OCI-LY1 (cell line): ENCODE measurements around the gene GABRA5.

Experiments
- H2AFZ ChIP-seq: fragments of 200-600 bp; sonication (generic), shearing (Covaris generic); 2 replicates; pipeline ENCODE4 v1.6.0; 2014; ENCODE audit warnings: antibody characterized with exemption, mild to moderate bottlenecking, low read length
- H3F3A ChIP-seq: fragments of 200-600 bp; sonication (generic), shearing (Covaris generic); 2 replicates; pipeline ENCODE4 v1.6.0; 2014; ENCODE audit warnings: mild to moderate bottlenecking, antibody characterized with exemption, low read length, moderate library complexity; ENCODE audit not compliant: insufficient read depth
- H3K27ac ChIP-seq: fragments of 200-600 bp; sonication (generic); 2 replicates; pipeline ENCODE4 v1.5.1; 2014; ENCODE audit warnings: low read length, mixed run types, mild to moderate bottlenecking, low read depth; ENCODE audit not compliant: poor library complexity, severe bottlenecking
- H3K27me3 ChIP-seq: fragments of 200-600 bp; sonication (generic); 2 replicates; pipeline ENCODE4 v1.6.0; 2014; ENCODE audit warnings: antibody characterized with exemption, mild to moderate bottlenecking, low read length, moderate library complexity; ENCODE audit not compliant: insufficient read depth
- H3K36me3 ChIP-seq: fragments of 200-600 bp; sonication (generic); 2 replicates; pipeline ENCODE4 v1.6.1; 2014; ENCODE audit warnings: mild to moderate bottlenecking, antibody characterized with exemption, low read length, moderate library complexity, mixed read lengths; ENCODE audit not compliant: insufficient read depth
- H3K4me1 ChIP-seq: fragments of 200-600 bp; sonication (generic); 2 replicates; pipeline ENCODE4 v1.5.1; 2014; ENCODE audit warnings: mild to moderate bottlenecking, low read length, moderate library complexity; ENCODE audit not compliant: insufficient read depth, severe bottlenecking
- H3K4me2 ChIP-seq: fragments of 200-600 bp; sonication (generic), shearing (Covaris generic); 2 replicates; pipeline ENCODE4 v1.6.1; 2014; ENCODE audit warnings: low read length
- H3K4me3 ChIP-seq: fragments of 200-600 bp; sonication (generic); 2 replicates; pipeline ENCODE4 v1.5.1; 2014; ENCODE audit warnings: low read length, low read depth, mild to moderate bottlenecking, mixed read lengths; ENCODE audit not compliant: poor library complexity, severe bottlenecking
- H3K79me2 ChIP-seq: fragments of 200-600 bp; shearing (Covaris generic); 2 replicates; pipeline ENCODE4 v1.6.1; 2016; ENCODE audit warnings: mixed run types, low read length, mixed read lengths; ENCODE audit not compliant: insufficient read depth
- H3K9ac ChIP-seq: fragments of 200-600 bp; sonication (generic), shearing (Covaris generic); 2 replicates; pipeline ENCODE4 v1.6.1; 2014; ENCODE audit warnings: mild to moderate bottlenecking, low read length, mixed read lengths
- H3K9me2 ChIP-seq: fragments of 200-600 bp; sonication (generic), shearing (Covaris generic); 2 replicates; pipeline ENCODE4 v1.6.1; 2014; ENCODE audit warnings: low read depth, mild to moderate bottlenecking, low read length, mixed read lengths
- H3K9me3 ChIP-seq: fragments of 200-600 bp; shearing (Covaris generic); 2 replicates; pipeline ENCODE4 v1.6.1; 2014; ENCODE audit warnings: low read length, mixed read lengths
- H4K20me1 ChIP-seq: fragments of 200-600 bp; sonication (generic), shearing (Covaris generic); 2 replicates; pipeline ENCODE4 v1.6.0; 2016; ENCODE audit warnings: mild to moderate bottlenecking, low read length; ENCODE audit not compliant: insufficient read depth
- CTCF ChIP-seq: fragments of 200-600 bp; sonication (generic), shearing (Covaris generic); IDR thresholded peaks from 2 replicates; pipeline ENCODE4 v1.5.1; 2017; ENCODE audit warnings: mild to moderate bottlenecking, antibody characterized with exemption, low read length, moderate library complexity, mixed read lengths
- EZH2 ChIP-seq: fragments of 200-600 bp; sonication (generic), shearing (Covaris generic); IDR thresholded peaks from 2 replicates; pipeline ENCODE4 v1.8.0; 2017; ENCODE audit warnings: borderline replicate concordance, mixed run types, mild to moderate bottlenecking, antibody characterized with exemption, low read length, moderate library complexity, mixed read lengths

Gene GABRA5

GRCh38 chr15:26945046-26945445 is 78.2 kb downstream of the GABRA5 start:
- Histone ChIP-seq H3F3A (no peaks in the 10 kb centered on the region), H3K4me1 (no peaks in the 10 kb centered on the region), H3K9me2 (no peaks in the 10 kb centered on the region), H4K20me1 (no peaks in the 10 kb centered on the region), H3K9me3 (no peaks in the 10 kb centered on the region), H3K4me3 (no peak overlapping the region), H3K27me3 (no peaks in the 10 kb centered on the region), H3K79me2 (no peaks in the 10 kb centered on the region), H2AFZ (no peak overlapping the region), H3K27ac (no peak overlapping the region), H3K4me2 (no peak overlapping the region), H3K36me3 (no peaks in the 10 kb centered on the region), H3K9ac (no peak overlapping the region)
- no peak for TF ChIP-seq CTCF
- no peak for TF ChIP-seq EZH2

- no peaks in the 10 kb centered on the region for H3K9me3 ChIP-seq
- H3K4me2 ChIP-seq = no peak overlapping the region
- H4K20me1 ChIP-seq = no peaks in the 10 kb centered on the region
- H3K4me1 ChIP-seq = no peaks in the 10 kb centered on the region
- H2AFZ ChIP-seq = no peak overlapping the region
- H3K27me3 ChIP-seq = no peaks in the 10 kb centered on the region
- H3F3A ChIP-seq = no peaks in the 10 kb centered on the region
- H3K79me2 ChIP-seq = no peaks in the 10 kb centered on the region
- H3K4me3 ChIP-seq = no peak overlapping the region
- no peaks in the 10 kb centered on the region for H3K36me3 ChIP-seq
- H3K27ac ChIP-seq = no peak overlapping the region
- H3K9me2 ChIP-seq = no peaks in the 10 kb centered on the region
- TF ChIP-seq EZH2 = no peak
- no peak for TF ChIP-seq CTCF
- no peak overlapping the region for H3K9ac ChIP-seq
Measured at GRCh38 chr15:26950001-26950400, 83.1 kb downstream of the GABRA5 start.

- Histone ChIP-seq H4K20me1 (no peaks in the 10 kb centered on the region), H3K4me3 (no peak overlapping the region), H3K4me2 (no peak overlapping the region), H3K9me2 (no peaks in the 10 kb centered on the region), H3F3A (no peaks in the 10 kb centered on the region), H3K27me3 (no peaks in the 10 kb centered on the region), H3K36me3 (no peaks in the 10 kb centered on the region), H3K4me1 (no peaks in the 10 kb centered on the region), H3K79me2 (no peaks in the 10 kb centered on the region), H3K9ac (no peak overlapping the region), H3K9me3 (no peaks in the 10 kb centered on the region), H3K27ac (no peak overlapping the region), H2AFZ (no peak overlapping the region)
- TF ChIP-seq EZH2 (no peak), CTCF (no peak)
Measured at GRCh38 chr15:26954403-26954802, 87.5 kb downstream of the GABRA5 start.
